Prostate gland (tissue), 2 donors: Measurements from ENCODE around the gene ZW10.

Experiments used
- POLR2AphosphoS5 ChIP-seq: sonication (generic); formaldehyde crosslinking; IDR thresholded peaks from one replicate; pipeline ENCODE4 v1.6.1; 2017; ENCODE audit warnings: antibody characterized with exemption
- TF ChIP-seq, protein P1 (sequence below), 4 experiments: fragments of 200-600 bp in 2 of 4; fragments of 450-650 bp in 2 of 4; sonication (generic) in 2 of 4; IDR thresholded peaks; 1 replicate in 3 of 4; 2 replicates in 1 of 4; pipeline ENCODE4 v1.5.1; 2016 to 2019; ENCODE audit warnings: antibody characterized with exemption in 4 of 4, mild to moderate bottlenecking in 2 of 4, moderate library complexity in 2 of 4

GRCh38 chr11:113789675-113790320, 16.3 kb upstream of the ZW10 start:
- TF ChIP-seq, protein P1, sequence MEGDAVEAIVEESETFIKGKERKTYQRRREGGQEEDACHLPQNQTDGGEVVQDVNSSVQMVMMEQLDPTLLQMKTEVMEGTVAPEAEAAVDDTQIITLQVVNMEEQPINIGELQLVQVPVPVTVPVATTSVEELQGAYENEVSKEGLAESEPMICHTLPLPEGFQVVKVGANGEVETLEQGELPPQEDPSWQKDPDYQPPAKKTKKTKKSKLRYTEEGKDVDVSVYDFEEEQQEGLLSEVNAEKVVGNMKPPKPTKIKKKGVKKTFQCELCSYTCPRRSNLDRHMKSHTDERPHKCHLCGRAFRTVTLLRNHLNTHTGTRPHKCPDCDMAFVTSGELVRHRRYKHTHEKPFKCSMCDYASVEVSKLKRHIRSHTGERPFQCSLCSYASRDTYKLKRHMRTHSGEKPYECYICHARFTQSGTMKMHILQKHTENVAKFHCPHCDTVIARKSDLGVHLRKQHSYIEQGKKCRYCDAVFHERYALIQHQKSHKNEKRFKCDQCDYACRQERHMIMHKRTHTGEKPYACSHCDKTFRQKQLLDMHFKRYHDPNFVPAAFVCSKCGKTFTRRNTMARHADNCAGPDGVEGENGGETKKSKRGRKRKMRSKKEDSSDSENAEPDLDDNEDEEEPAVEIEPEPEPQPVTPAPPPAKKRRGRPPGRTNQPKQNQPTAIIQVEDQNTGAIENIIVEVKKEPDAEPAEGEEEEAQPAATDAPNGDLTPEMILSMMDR (IDR thresholded peaks at IDR 0.05): no peak
- TF ChIP-seq POLR2AphosphoS5: no peak
